Common myeloid progenitor, CD34-positive (primary cell): ENCODE results near the gene AP1M1.
A peak's percentile ranks its signal among the peaks of the same experiment; 100 is the strongest.

Experiments
- CTCF ChIA-PET: fragments of 350-600 bp; sonication (Branson Sonifier 250); formaldehyde crosslinking; loops from one replicate; lab custom pipeline; 2021; ENCODE audit warnings: antibody characterized with exemption; lab: Charles Lee
- POLR2A ChIA-PET: fragments of 350-600 bp; sonication (Branson Sonifier 250); formaldehyde crosslinking; loops from one replicate; lab custom pipeline; 2021; ENCODE audit warnings: antibody characterized with exemption; lab: Charles Lee
- DNase-seq, 3 donors: peaks; one replicate each; pipeline versions ENCODE4 v3.0.0 to v3.0.0-alpha.2; 2013
- H3K27ac ChIP-seq, 2 experiments: 1 replicate in 1 of 2; 2 replicates in 1 of 2; pipeline ENCODE4 v1.7.0; 2013; ENCODE audit warnings: inconsistent platforms in 2 of 2, low read length in 2 of 2, mild to moderate bottlenecking in 2 of 2, low read depth in 1 of 2, moderate library complexity in 1 of 2; ENCODE audit not compliant: severe bottlenecking in 2 of 2, insufficient read depth in 1 of 2, poor library complexity in 1 of 2
- H3K27me3 ChIP-seq, 5 experiments: replicated peaks in 2 of 5; 1 replicate in 3 of 5; 2 replicates in 2 of 5; pipeline versions ENCODE4 v1.6.1 to v1.7.0; 2013; ENCODE audit warnings: low read length in 4 of 5, mild to moderate bottlenecking in 2 of 5, moderate library complexity in 2 of 5, inconsistent platforms in 1 of 5; ENCODE audit not compliant: insufficient read depth in 5 of 5, control insufficient read depth in 4 of 5
- H3K36me3 ChIP-seq, 4 experiments: 1 replicate in 2 of 4; 2 replicates in 2 of 4; pipeline versions ENCODE4 v1.6.1 to v1.7.0; 2013; ENCODE audit warnings: low read length in 3 of 4, control low read depth in 1 of 4, mild to moderate bottlenecking in 1 of 4; ENCODE audit not compliant: control insufficient read depth in 4 of 4, insufficient read depth in 4 of 4
- H3K4me1 ChIP-seq, 4 experiments: 1 replicate in 3 of 4; 2 replicates in 1 of 4; pipeline versions ENCODE4 v1.6.1 to v1.7.1; 2013; ENCODE audit warnings: low read length in 3 of 4, mild to moderate bottlenecking in 3 of 4, control low read depth in 1 of 4, inconsistent platforms in 1 of 4, moderate library complexity in 1 of 4; ENCODE audit not compliant: control insufficient read depth in 4 of 4, insufficient read depth in 4 of 4; ENCODE audit errors: control extremely low read depth in 1 of 4
- H3K4me3 ChIP-seq, 7 experiments: 1 replicate in 4 of 7; 2 replicates in 3 of 7; pipeline versions ENCODE4 v1.5.1 to v1.7.0; 2013; ENCODE audit warnings: mild to moderate bottlenecking in 7 of 7, low read length in 6 of 7, moderate library complexity in 6 of 7, inconsistent platforms in 2 of 7, low read depth in 2 of 7, control low read depth in 1 of 7; ENCODE audit not compliant: insufficient read depth in 4 of 7, control insufficient read depth in 1 of 7; ENCODE audit errors: extremely low read depth in 1 of 7
- H3K9me3 ChIP-seq, 5 experiments: 1 replicate in 4 of 5; 2 replicates in 1 of 5; pipeline versions ENCODE4 v1.6.1 to v1.7.1; 2013; ENCODE audit warnings: low read length in 4 of 5, mild to moderate bottlenecking in 2 of 5, inconsistent platforms in 1 of 5, low read depth in 1 of 5, moderate library complexity in 1 of 5; ENCODE audit not compliant: control insufficient read depth in 4 of 5, insufficient read depth in 2 of 5; ENCODE audit errors: control extremely low read depth in 1 of 5
- WGBS: methylation state at CpG from one replicate; pipeline ENCODE4 v1.1.5; 2013; ENCODE audit not compliant: insufficient coverage; 5-methylcytosine and 5-hydroxymethylcytosine counted together

Gene AP1M1

GRCh38 chr19:16260160-16260811 is 62.6 kb downstream of the AP1M1 start:
- Histone ChIP-seq H3K4me1 (peaks cover 2 to 56% (median 46%) of the 10 kb centered on the region in 4 experiments), H3K27me3 (no peaks in the 10 kb centered on the region), H3K9me3 (no peaks in the 10 kb centered on the region), H3K27ac (peak overlapping the region in 1 of 2 experiments; percentile 51), H3K4me3 (no peak overlapping the region), H3K36me3 (no peaks in the 10 kb centered on the region)
- no peak for DNase-seq
- WGBS = 73% methylated on average over 4 of the region's 4 CpGs
- CTCF ChIA-PET = no interaction called here
- POLR2A ChIA-PET = interaction anchor here (2.0 to 2.7 kb wide), 4 partner anchors 24 to 68 kb away, joined by 6 to 16 read pairs (median 16); partner anchors contain the start of gene KLF2

DNA sequence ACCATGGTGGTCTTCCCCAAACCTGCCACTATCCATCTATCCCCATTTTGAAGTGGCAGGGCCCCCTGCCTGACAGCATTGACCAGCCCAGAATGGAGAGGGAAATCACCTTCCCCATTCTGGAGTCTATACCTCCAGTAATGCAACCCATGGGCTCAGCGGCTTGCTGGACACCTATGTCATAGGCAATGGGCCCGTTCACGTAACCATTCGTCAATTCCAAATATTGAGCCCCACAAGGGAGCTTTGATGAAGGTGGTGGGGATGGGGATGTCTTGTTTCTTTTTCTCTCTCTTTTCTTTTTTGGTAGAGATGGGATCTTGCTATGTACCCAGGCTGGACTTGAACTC is 63.1 kb downstream of the AP1M1 start:
- Histone ChIP-seq H3K4me3 (no peak overlapping the region), H3K27me3 (no peaks in the 10 kb centered on the region), H3K36me3 (no peaks in the 10 kb centered on the region), H3K27ac (no peak overlapping the region), H3K9me3 (no peaks in the 10 kb centered on the region), H3K4me1 (peaks cover 2 to 56% (median 46%) of the 10 kb centered on the region in 4 experiments)
- no CpG with 5 or more reads among the region's 4 CpGs for WGBS
- POLR2A ChIA-PET = no interaction called here
- CTCF ChIA-PET = interaction anchor here (1.0 to 1.4 kb wide), 2 partner anchors 20 to 23 kb away, joined by 3 to 5 read pairs; no protein-coding TSS in a partner anchor
- no peak for DNase-seq

GRCh38 chr19:16261584-16262368 is 64.1 kb downstream of the AP1M1 start:
- POLR2A ChIA-PET = interaction anchor here (1.0 to 2.5 kb wide), 3 partner anchors 22 to 66 kb away, joined by 3 to 9 read pairs (median 3); partner anchors contain the start of gene KLF2
- CTCF ChIA-PET = interaction anchor here (0.9 to 1.5 kb wide), 5 partner anchors 13 to 67 kb away, joined by 3 to 5 read pairs (median 4); no protein-coding TSS in a partner anchor
- Histone ChIP-seq H3K4me1 (peaks cover 2 to 62% (median 49%) of the 10 kb centered on the region in 4 experiments), H3K27me3 (no peaks in the 10 kb centered on the region), H3K36me3 (no peaks in the 10 kb centered on the region), H3K27ac (no peak overlapping the region), H3K4me3 (peak overlapping the region in 2 of 7 experiments; percentile 14 to 39), H3K9me3 (no peaks in the 10 kb centered on the region)
- WGBS = 56% methylated on average over 15 of the region's 18 CpGs
- DNase-seq = no peak

DNA sequence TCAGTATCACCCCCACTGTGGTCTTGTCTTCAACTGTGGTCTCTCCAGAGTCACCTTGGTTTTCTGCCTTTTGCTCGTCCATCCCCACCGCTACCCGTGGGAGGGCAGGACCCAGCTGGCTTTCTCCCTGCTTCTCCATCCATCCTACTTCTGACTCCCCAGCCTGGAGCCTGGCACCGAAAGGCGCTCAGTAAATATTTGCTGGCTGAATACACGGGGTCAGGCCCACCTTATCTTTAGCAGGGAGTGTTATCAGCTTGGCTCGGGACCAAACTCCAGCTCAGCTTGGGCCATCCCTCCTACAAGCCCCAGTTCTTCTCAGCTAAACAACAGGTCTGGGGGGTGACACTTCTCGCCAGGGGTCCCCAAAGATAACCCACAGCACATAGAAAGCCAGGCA is 64.9 kb downstream of the AP1M1 start:
- H3K4me1 ChIP-seq = peaks cover 2 to 58% (median 47%) of the 10 kb centered on the region in 4 experiments
- ChIA-PET POLR2A (interaction anchor here (1.0 to 2.5 kb wide), 4 partner anchors 21 to 130 kb away, joined by 3 to 9 read pairs (median 3); partner anchors contain the start of gene KLF2), CTCF (interaction anchor here (0.8 to 2.0 kb wide), 5 partner anchors 14 to 221 kb away, joined by 3 to 5 read pairs (median 4); no protein-coding TSS in a partner anchor)
- H3K9me3 ChIP-seq = no peaks in the 10 kb centered on the region
- no peak for DNase-seq
- H3K36me3 ChIP-seq = no peaks in the 10 kb centered on the region
- no peak overlapping the region for H3K4me3 ChIP-seq
- no peaks in the 10 kb centered on the region for H3K27me3 ChIP-seq
- no peak overlapping the region for H3K27ac ChIP-seq
- WGBS = 81% methylated on average over 6 of the region's 8 CpGs

DNA sequence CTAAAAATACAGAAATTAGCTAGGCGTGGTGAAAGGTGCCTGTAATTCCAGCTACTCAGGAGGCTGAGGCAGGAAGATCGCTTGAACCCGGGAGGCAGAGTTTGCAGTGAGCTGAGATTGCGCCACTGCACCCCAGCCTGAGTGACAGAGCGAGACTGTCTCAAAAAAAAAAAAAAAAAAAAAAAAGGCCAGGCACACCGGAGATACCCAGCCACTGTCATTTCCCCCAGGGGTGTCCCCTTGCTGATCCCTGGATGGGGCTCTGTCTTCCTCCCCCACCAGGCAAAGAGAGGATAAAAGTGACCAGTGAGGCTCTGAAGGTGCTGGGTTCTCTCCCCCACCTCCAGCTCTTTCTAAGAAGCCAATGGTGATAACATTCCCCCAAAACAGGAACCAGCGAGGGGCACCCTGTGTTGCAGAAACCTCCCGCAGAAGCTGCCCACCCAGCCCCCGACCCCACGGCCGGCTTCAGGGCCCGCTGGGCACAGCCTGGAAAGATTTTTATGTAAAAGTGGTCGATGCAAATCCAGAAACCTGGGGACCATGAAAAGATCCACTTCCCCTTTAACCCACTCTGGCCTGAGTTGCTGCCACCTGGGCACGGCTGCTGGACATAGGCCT is 65.5 kb downstream of the AP1M1 start:
- Histone ChIP-seq H3K9me3 (no peaks in the 10 kb centered on the region), H3K4me1 (peaks cover 2 to 53% (median 42%) of the 10 kb centered on the region in 4 experiments), H3K27ac (no peak overlapping the region), H3K4me3 (no peak overlapping the region), H3K27me3 (no peaks in the 10 kb centered on the region), H3K36me3 (no peaks in the 10 kb centered on the region)
- DNase-seq = peak in 2 of 3 donors; percentile 49 to 52
- POLR2A ChIA-PET = interaction anchor here (0.6 to 2.5 kb wide), 7 partner anchors 20 to 129 kb away, joined by 3 to 9 read pairs (median 3); partner anchors contain the start of gene KLF2
- CTCF ChIA-PET = interaction anchor here (0.8 to 2.0 kb wide), 5 partner anchors 14 to 222 kb away, joined by 3 to 5 read pairs (median 4); no protein-coding TSS in a partner anchor
- WGBS = 51% methylated on average over 6 of the region's 14 CpGs

- POLR2A ChIA-PET = no interaction called here
Measured at GRCh38 chr19:16265205-16265604, 67.5 kb downstream of the AP1M1 start.

More at GRCh38 chr19:16265205-16265604, 67.5 kb downstream of the AP1M1 start:
- Histone ChIP-seq H3K4me1 (peaks cover 2 to 36% (median 24%) of the 10 kb centered on the region in 4 experiments), H3K36me3 (no peaks in the 10 kb centered on the region), H3K27ac (no peak overlapping the region), H3K9me3 (no peaks in the 10 kb centered on the region), H3K4me3 (no peak overlapping the region), H3K27me3 (no peaks in the 10 kb centered on the region)
- no peak for DNase-seq
- WGBS = 100% methylated on average over 2 of the region's 3 CpGs
- CTCF ChIA-PET = no interaction called here
